Sigmoid colon (tissue), 4 donors: Measurements from ENCODE around the gene MRPS18B.

Source experiments
- CTCF ChIP-seq, 4 experiments: fragments of 450-650 bp in 3 of 4; fragments of 200-600 bp in 1 of 4; IDR thresholded peaks; one replicate each; pipeline ENCODE4 v1.5.1; 2016 to 2019; ENCODE audit warnings: antibody characterized with exemption in 4 of 4, mild to moderate bottlenecking in 3 of 4, moderate library complexity in 2 of 4
- EP300 ChIP-seq, 4 donors: sonication (generic); formaldehyde crosslinking; IDR thresholded peaks; one replicate each; pipeline ENCODE4 v1.6.1; 2017; ENCODE audit warnings: antibody characterized with exemption in 4 of 4
- POLR2A ChIP-seq, 2 donors: fragments of 450-650 bp; IDR thresholded peaks; one replicate each; pipeline ENCODE4 v1.6.1; 2016; ENCODE audit warnings: antibody characterized with exemption in 2 of 2, mild to moderate bottlenecking in 2 of 2, moderate library complexity in 2 of 2
- POLR2AphosphoS5 ChIP-seq, 4 donors: sonication (generic); formaldehyde crosslinking; IDR thresholded peaks; one replicate each; pipeline ENCODE4 v1.6.1; 2017; ENCODE audit warnings: antibody characterized with exemption in 4 of 4

GRCh38 chr6:30614843-30615218, 2.8 kb upstream of the MRPS18B start:
- TF ChIP-seq CTCF (IDR thresholded peaks at IDR 0.05), result no peak
- TF ChIP-seq POLR2A (IDR thresholded peaks at IDR 0.05), result peak; percentile 40 to 77
- no peak for TF ChIP-seq EP300 (IDR thresholded peaks at IDR 0.05)
- TF ChIP-seq POLR2AphosphoS5 (IDR thresholded peaks at IDR 0.05), result peak in 3 of 4 donors; percentile 77 to 98 (median 90)
